Measurements from ENCODE around the gene P2RX3.

P2RX3 gene

DNA sequence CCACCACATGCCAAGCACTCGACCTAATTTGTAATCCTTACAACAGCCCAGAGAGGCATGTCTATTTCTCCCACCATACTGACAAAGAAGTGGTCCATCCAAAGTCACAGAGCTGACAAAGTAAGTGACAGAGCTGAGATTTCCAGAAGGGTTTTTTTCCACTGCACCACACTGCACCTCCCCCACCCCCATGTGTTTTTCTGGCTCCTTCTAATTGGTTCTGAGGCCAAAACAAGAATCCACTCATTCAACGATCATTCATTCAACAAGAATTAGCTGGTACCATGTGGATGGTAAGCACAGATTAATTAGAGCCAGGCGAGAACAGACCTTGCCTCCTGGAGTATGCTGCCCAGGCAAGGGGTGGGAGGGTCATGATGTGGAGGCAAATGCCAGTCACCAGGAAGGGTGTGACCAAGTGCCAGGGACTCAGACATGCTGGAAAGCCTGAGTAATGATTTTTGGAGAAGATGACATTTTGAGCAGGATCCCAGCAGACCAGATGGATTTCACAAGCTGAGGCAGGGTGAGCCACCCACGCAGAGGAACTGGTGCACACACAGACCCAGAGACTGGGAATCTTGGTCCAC is 67.2 kb downstream of the P2RX3 start:
- Histone ChIP-seq H3K4me3 (peak overlapping the region in 1 of 10 experiments; percentile 18; a peak in 1 of 20 replicates), H3K4me2 (peak overlapping the region; percentile 61 to 88 (median 82); a peak in 21 of 22 replicates), H3K4me1 (peaks cover 49 to 76% (median 69%) of the 10 kb centered on the region in 10 experiments), H4K20me1 (peaks cover 15 to 49% (median 38%) of the 10 kb centered on the region in 11 experiments; a peak in 21 of 22 replicates), H3K27ac (peak overlapping the region in 10 of 11 experiments; percentile 28 to 86 (median 72); a peak in 20 of 22 replicates), H3K36me3 (peaks cover 49 to 80% (median 62%) of the 10 kb centered on the region in 11 experiments), H3K9me3 (replicated peaks in 1 of 11) (peaks cover 0 to 5% (median 0%) of the 10 kb centered on the region in 11 experiments; a peak in 5 of 22 replicates), H3K27me3 (no peaks in the 10 kb centered on the region), H3K9ac (peak overlapping the region in 7 of 11 experiments; percentile 2 to 74 (median 53); a peak in 9 of 22 replicates)
- TF ChIP-seq Cebpa-rat (IDR thresholded peaks at IDR 0.05): no peak

- Histone ChIP-seq H4K20me1 (peaks cover 17 to 51% (median 42%) of the 10 kb centered on the region in 11 experiments; a peak in 21 of 22 replicates), H3K4me3 (peak overlapping the region in 6 of 10 experiments; percentile 10 to 39 (median 24); a peak in 7 of 20 replicates), H3K27me3 (no peaks in the 10 kb centered on the region), H3K27ac (peak overlapping the region; percentile 29 to 86 (median 69); a peak in 21 of 22 replicates), H3K9ac (peak overlapping the region in 10 of 11 experiments; percentile 5 to 74 (median 58); a peak in 16 of 22 replicates), H3K9me3 (replicated peaks in 1 of 11) (peaks cover 4 to 13% (median 10%) of the 10 kb centered on the region in 11 experiments; a peak in 20 of 22 replicates), H3K4me2 (peak overlapping the region; percentile 61 to 88 (median 82)), H3K36me3 (peaks cover 58 to 91% (median 72%) of the 10 kb centered on the region in 11 experiments), H3K4me1 (peaks cover 52 to 85% (median 72%) of the 10 kb centered on the region in 10 experiments)
- no peak for TF ChIP-seq Cebpa-rat (IDR thresholded peaks at IDR 0.05)
These were observed 68.3 kb downstream of the P2RX3 start for GRCh38 chr11:57406337-57406904.

DNA sequence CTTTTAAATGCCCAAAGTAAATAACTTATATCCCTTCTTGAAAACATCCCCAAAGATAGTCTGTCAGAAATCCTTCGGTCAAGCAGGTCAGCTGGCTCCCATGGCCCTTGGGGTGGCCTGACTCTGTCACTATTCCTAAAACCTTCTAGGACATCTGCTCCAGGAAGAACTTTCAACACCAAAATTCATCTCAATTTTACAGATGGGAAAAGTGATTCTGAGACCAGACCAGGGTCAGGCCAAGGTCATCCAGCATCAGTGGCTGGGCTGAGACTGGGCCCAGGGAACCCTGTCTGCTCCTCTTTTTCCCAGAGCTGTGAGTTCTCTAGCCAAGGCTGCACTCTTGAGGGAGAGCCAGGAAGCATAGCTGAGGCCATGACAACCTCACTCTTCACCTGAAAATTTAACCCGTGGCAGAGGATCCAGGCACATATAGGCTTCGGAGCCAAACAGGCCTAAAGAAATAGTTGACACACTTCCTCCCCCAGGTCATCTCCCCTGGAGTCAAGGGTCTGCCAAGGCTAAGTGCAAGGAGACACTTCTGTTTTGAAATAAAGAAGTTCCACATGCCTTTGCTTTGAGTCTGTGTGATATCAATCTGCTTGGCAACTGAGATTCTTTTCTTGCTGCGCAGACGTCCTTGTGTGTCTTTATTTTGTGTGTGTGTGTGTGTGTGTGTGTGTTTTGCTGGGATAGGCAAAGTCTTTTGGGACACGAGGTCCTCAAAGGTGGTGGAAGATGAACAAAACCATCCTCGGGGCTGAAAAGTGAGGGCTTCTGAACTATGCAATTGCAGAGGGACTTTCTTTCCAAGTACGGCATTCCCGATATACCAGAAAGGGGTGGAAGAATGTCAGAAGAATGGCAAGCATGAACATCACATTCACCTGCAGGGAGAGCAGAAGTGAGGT is 69.1 kb downstream of the P2RX3 start:
- Histone ChIP-seq H3K4me1 (peaks cover 52 to 86% (median 72%) of the 10 kb centered on the region in 10 experiments), H3K4me3 (peak overlapping the region in 6 of 10 experiments; percentile 10 to 39 (median 24); a peak in 8 of 20 replicates), H3K27ac (peak overlapping the region; percentile 29 to 86 (median 69); a peak in 21 of 22 replicates), H4K20me1 (peaks cover 17 to 56% (median 42%) of the 10 kb centered on the region in 11 experiments; a peak in 21 of 22 replicates), H3K4me2 (peak overlapping the region; percentile 61 to 88 (median 82)), H3K9me3 (replicated peaks in 1 of 11) (peaks cover 9 to 21% (median 13%) of the 10 kb centered on the region in 11 experiments; a peak in 20 of 22 replicates), H3K27me3 (no peaks in the 10 kb centered on the region), H3K9ac (peak overlapping the region; percentile 5 to 74 (median 56); a peak in 19 of 22 replicates), H3K36me3 (peaks cover 67 to 97% (median 80%) of the 10 kb centered on the region in 11 experiments)
- no peak for TF ChIP-seq Cebpa-rat (IDR thresholded peaks at IDR 0.05)

DNA sequence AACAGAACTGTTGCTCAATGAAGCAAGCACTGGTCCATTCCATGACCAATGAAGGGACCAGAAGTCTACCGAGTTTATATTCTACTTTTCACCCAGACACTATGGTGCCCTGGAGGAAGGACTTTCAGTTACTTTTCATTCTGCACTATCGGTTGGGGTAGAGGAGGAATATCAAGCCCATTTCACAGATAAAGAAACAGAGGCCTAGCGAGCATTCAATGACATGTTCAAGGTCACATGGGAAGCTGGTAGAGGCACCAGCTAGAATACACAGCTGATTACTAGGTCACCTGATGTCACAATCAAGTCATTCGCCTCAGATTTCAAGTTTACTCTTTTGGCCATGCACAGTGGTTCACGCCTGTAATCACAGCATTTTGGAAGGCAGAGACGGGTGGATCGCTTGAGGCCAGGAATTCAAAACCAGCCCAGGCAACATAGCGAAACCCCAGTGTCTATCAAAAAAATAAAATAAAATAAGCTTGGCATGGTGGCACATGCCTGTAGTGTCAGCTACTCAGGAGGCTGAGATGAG is 69.9 kb downstream of the P2RX3 start:
- Histone ChIP-seq H3K27me3 (no peaks in the 10 kb centered on the region), H3K36me3 (peaks cover 74 to 97% (median 87%) of the 10 kb centered on the region in 11 experiments), H3K4me3 (no peak overlapping the region), H3K9me3 (replicated peaks in 1 of 11) (peaks cover 9 to 27% (median 19%) of the 10 kb centered on the region in 11 experiments; a peak in 20 of 22 replicates), H3K27ac (peak overlapping the region in 7 of 11 experiments; percentile 52 to 86 (median 78); a peak in 11 of 22 replicates), H3K4me1 (peaks cover 52 to 86% (median 72%) of the 10 kb centered on the region in 10 experiments), H4K20me1 (peaks cover 17 to 63% (median 47%) of the 10 kb centered on the region in 11 experiments; a peak in 21 of 22 replicates), H3K4me2 (peak overlapping the region; percentile 61 to 88 (median 82); a peak in 21 of 22 replicates), H3K9ac (peak overlapping the region in 6 of 11 experiments; percentile 27 to 74 (median 62); a peak in 6 of 22 replicates)
- TF ChIP-seq Cebpa-rat (IDR thresholded peaks at IDR 0.05): no peak

DNA sequence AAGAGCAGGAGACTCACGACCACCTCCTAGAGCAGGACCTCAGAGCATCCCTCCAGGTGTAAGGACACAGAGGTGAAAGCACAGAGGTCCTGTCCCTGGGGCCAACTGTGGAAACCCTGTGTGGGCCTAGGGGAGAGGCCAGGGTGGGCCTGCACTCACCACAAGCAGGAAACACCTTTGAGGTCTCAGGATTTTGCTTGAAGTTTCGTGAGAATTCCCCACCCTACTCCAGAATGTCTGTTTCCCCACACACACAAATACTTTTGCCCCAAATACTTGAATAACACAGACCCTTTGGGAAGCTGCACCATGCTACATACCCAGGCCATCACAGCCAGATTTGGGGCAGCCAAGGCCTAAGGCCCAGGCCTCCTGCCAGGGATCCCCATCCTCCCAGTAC is 70.6 kb downstream of the P2RX3 start:
- peak overlapping the region in 10 of 11 experiments; percentile 37 to 86 (median 80); a peak in 20 of 22 replicates for H3K4me2 ChIP-seq
- H3K4me3 ChIP-seq: no peak overlapping the region
- peaks cover 82 to 99% (median 92%) of the 10 kb centered on the region in 11 experiments for H3K36me3 ChIP-seq
- H3K9me3 ChIP-seq (replicated peaks in 1 of 11): peaks cover 9 to 34% (median 19%) of the 10 kb centered on the region in 11 experiments; a peak in 20 of 22 replicates
- TF ChIP-seq Cebpa-rat (IDR thresholded peaks at IDR 0.05): no peak
- H3K4me1 ChIP-seq: peaks cover 52 to 90% (median 69%) of the 10 kb centered on the region in 10 experiments
- peak overlapping the region in 6 of 11 experiments; percentile 13 to 48 (median 31); a peak in 5 of 22 replicates for H3K9ac ChIP-seq
- no peaks in the 10 kb centered on the region for H3K27me3 ChIP-seq
- peak overlapping the region in 8 of 11 experiments; percentile 21 to 86 (median 76); a peak in 15 of 22 replicates for H3K27ac ChIP-seq
- H4K20me1 ChIP-seq: peaks cover 17 to 71% (median 55%) of the 10 kb centered on the region in 11 experiments; a peak in 21 of 22 replicates

DNA sequence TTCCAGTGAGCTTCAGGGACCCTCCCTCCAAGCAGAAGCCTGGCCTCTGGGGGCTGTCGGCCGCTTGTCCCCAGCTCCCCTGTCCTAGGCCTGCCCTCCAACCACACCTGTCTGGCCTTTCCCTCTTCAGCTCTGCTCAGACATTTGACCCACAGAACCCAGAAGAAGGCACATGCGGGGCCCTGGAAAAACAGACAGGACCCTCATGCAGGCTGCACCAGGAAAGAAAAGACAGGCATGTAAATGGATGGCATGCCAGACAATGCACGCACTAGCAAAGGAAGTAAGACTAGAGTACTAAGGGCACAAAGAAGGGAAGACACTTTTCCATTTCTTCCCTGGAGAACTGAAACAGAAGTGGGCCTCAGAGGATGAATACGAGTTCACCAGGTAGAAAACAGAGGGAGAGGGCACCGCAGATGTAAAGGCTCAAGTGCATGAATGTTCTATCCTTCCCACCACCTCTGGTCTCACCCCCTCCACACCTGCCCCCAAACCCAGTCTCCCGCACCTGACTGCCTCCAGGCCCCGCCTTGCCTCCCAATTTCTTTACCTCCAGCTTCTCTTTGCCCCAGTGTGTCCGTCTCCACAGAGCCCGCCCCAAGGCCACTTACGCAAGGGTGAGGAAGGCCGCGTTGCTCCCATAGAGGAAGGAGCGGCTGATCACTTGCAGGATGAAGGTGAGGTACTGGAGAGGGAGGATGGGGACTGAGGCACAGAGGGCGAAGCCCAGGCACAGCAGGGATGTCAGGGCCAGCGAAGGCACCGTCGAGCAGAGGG is 71.4 kb downstream of the P2RX3 start:
- Histone ChIP-seq H3K4me2 (peak overlapping the region; percentile 31 to 86 (median 79)), H3K27ac (peak overlapping the region in 8 of 11 experiments; percentile 21 to 86 (median 76); a peak in 15 of 22 replicates), H3K27me3 (no peaks in the 10 kb centered on the region), H3K4me1 (peaks cover 52 to 89% (median 62%) of the 10 kb centered on the region in 10 experiments), H3K36me3 (peaks cover 85 to 99% (median 92%) of the 10 kb centered on the region in 11 experiments), H3K4me3 (no peak overlapping the region; a peak in 1 of 20 replicates), H3K9ac (peak overlapping the region in 6 of 11 experiments; percentile 13 to 48 (median 31); a peak in 7 of 22 replicates), H3K9me3 (replicated peaks in 1 of 11) (peaks cover 7 to 36% (median 19%) of the 10 kb centered on the region in 11 experiments; a peak in 18 of 22 replicates), H4K20me1 (peaks cover 17 to 78% (median 62%) of the 10 kb centered on the region in 11 experiments; a peak in 21 of 22 replicates)
- TF ChIP-seq Cebpa-rat (IDR thresholded peaks at IDR 0.05): no peak

DNA sequence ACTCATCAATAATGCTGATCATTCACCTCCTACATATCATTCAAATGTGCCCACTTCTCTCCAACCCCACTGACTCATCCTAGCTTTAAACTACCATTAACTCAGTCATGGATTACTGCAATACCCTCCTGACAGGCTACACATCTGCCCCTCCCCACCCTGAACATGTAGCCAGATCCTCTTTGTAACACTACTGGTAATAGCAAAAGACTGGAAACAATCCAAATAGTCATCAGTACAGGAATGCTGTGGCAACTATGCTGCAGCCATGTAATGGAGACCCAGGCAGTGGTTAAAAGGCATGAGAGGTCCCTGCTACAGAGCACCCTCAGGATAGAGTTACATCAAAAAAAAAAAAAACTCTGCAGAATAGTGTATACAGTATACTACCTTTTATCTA is 72.1 kb downstream of the P2RX3 start:
- peak overlapping the region in 3 of 11 experiments; percentile 52 to 86 (median 82); a peak in 4 of 22 replicates for H3K27ac ChIP-seq
- peak overlapping the region; percentile 31 to 86 (median 79); a peak in 17 of 22 replicates for H3K4me2 ChIP-seq
- TF ChIP-seq Cebpa-rat (IDR thresholded peaks at IDR 0.05): no peak
- H4K20me1 ChIP-seq: peaks cover 23 to 86% (median 70%) of the 10 kb centered on the region in 11 experiments; a peak in 21 of 22 replicates
- H3K36me3 ChIP-seq: peaks cover 85 to 99% (median 92%) of the 10 kb centered on the region in 11 experiments
- H3K9me3 ChIP-seq (replicated peaks in 1 of 11): peaks cover 7 to 41% (median 19%) of the 10 kb centered on the region in 11 experiments; a peak in 18 of 22 replicates
- H3K9ac ChIP-seq: no peak overlapping the region
- peaks cover 52 to 86% (median 55%) of the 10 kb centered on the region in 10 experiments for H3K4me1 ChIP-seq
- H3K4me3 ChIP-seq: no peak overlapping the region
- H3K27me3 ChIP-seq: no peaks in the 10 kb centered on the region
